Osteoblast (primary cell): Measurements from ENCODE around the gene FASLG. TPM values are rescaled to one million over a fixed set of nuclear protein-coding genes. Genes with fewer than 3 reads are reported as not detected.

Source experiments
- DNase-seq: peaks from one replicate; pipeline ENCODE4 v3.0.0; 2011; ENCODE audit warnings: low spot score, mixed read lengths; ENCODE audit not compliant: insufficient read length; ENCODE audit errors: missing footprints
- H2AFZ ChIP-seq: 2 replicates; pipeline ENCODE4 v1.6.0; 2011; ENCODE audit warnings: mild to moderate bottlenecking, low read length
- H3K27ac ChIP-seq: 2 replicates; pipeline ENCODE4 v1.5.1; 2011; ENCODE audit warnings: mild to moderate bottlenecking, low read depth, low read length, moderate library complexity
- H3K27me3 ChIP-seq: 2 replicates; pipeline ENCODE4 v1.6.0; 2012; ENCODE audit warnings: mild to moderate bottlenecking, control low read depth, inconsistent platforms, low read length, moderate library complexity; ENCODE audit not compliant: insufficient read depth
- H3K36me3 ChIP-seq: 2 replicates; pipeline ENCODE4 v1.5.1; 2011; ENCODE audit warnings: mild to moderate bottlenecking, low read length, control low read depth, moderate library complexity; ENCODE audit not compliant: insufficient read depth
- H3K4me1 ChIP-seq: 2 replicates; pipeline ENCODE4 v1.5.1; 2011; ENCODE audit warnings: mild to moderate bottlenecking, low read length, control low read depth, moderate library complexity; ENCODE audit not compliant: insufficient read depth
- H3K4me2 ChIP-seq: 2 replicates; pipeline ENCODE4 v1.6.0; 2011; ENCODE audit warnings: mild to moderate bottlenecking, low read length; ENCODE audit not compliant: insufficient read depth
- H3K4me3 ChIP-seq: fragments of 200-600 bp; sonication (generic); 3 replicates; pipeline ENCODE4 v1.5.1; 2012; ENCODE audit warnings: mild to moderate bottlenecking, low read length, inconsistent platforms; ENCODE audit not compliant: insufficient read depth
- H3K79me2 ChIP-seq: 2 replicates; pipeline ENCODE4 v1.6.0; 2012; ENCODE audit warnings: mild to moderate bottlenecking, low read length, control low read depth, inconsistent platforms; ENCODE audit not compliant: insufficient read depth
- H3K9me3 ChIP-seq: 2 replicates; pipeline ENCODE4 v1.5.1; 2011; ENCODE audit warnings: low read depth, low read length, control low read depth
- H4K20me1 ChIP-seq: 2 replicates; pipeline ENCODE4 v1.6.0; 2012; ENCODE audit warnings: mild to moderate bottlenecking, low read length, control low read depth; ENCODE audit not compliant: insufficient read depth
- total RNA-seq: library from RNA; depleted of rRNA; stranded (reverse); fragments of >200 nt; gene quantifications from 2 replicates; pipeline ENCODE4 v1.2.3, GENCODE V29; 2012
- TF ChIP-seq, protein P1 (sequence below): IDR thresholded peaks from 2 replicates; pipeline ENCODE4 v1.5.1; 2011; ENCODE audit warnings: mild to moderate bottlenecking, low read depth, low read length, moderate library complexity; ENCODE audit errors: extremely low read depth

The FASLG gene
- total RNA-seq, 1 donor = not detected

DNA sequence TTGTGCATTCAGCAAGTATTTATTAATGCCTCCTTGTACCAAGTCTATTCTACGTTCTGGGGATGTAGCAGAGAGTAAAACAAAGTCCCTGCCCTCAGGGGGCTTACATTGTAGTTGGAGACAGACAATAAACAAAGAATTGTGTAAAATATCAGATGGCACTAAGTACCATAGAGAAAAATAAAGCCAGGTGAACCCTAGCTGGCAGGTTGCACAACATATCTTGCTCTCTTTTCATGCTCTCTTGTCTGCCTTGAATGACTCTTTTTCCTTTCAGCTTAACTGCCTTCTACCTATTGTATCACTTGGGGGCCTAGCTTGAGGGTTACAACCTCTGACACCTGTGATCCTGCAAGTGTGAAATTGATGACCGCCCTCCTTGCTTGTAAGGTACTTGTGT is 20.7 kb upstream of the FASLG start:
- Histone ChIP-seq H3K4me3 (peak overlapping the region; percentile 22), H3K27ac (peak overlapping the region; percentile 92)

DNA sequence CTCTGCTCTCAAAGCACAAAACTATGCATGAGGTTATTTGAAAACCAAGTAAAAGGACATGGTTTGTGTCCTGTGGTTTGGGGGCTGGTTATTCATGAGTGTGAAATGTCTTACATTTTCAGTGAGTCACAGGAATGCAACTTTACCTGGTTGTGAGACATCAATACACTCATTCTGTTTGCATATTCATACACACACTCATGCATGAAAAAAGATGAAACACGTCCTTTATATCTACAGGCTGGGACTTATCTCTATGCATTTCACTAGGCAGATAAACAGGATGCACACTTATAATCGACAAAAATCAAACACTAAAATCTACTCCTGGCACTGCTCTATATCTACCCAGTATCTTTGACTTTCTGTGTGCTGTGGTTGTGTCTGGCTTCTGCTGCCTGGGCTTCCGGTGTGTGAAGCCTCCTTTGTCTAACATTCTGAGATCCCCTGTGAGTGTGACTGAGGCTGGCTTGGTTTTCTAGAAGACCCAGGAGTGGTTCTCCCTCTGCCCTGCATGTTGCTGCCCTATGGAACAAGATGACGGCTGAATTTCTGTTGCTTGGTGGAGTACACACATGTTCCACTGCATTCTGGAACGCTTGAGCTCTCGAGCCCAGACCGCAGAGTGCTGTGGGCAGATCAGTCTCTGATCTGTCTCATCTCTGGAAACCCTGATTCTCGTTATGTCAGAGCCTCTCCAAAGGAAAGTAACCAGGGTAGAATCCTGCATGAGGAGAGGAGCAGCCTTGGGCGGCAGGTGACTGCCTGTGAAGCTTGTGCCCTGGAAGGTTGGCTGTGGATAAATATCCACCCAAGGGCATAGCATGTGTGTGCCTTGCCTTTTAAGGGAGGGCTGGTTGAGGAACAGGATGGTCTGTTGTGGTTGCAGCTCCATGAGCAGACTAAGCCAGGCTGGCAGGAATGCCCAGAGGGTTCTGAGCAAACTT is 19.7 kb upstream of the FASLG start:
- peak; percentile 58 for DNase-seq
- H4K20me1 ChIP-seq = no peaks in the 10 kb centered on the region
- H3K9me3 ChIP-seq = peaks cover 8% of the 10 kb centered on the region
- peak overlapping the region; percentile 69 for H2AFZ ChIP-seq
- no peaks in the 10 kb centered on the region for H3K27me3 ChIP-seq
- no peaks in the 10 kb centered on the region for H3K36me3 ChIP-seq
- TF ChIP-seq, protein P1, sequence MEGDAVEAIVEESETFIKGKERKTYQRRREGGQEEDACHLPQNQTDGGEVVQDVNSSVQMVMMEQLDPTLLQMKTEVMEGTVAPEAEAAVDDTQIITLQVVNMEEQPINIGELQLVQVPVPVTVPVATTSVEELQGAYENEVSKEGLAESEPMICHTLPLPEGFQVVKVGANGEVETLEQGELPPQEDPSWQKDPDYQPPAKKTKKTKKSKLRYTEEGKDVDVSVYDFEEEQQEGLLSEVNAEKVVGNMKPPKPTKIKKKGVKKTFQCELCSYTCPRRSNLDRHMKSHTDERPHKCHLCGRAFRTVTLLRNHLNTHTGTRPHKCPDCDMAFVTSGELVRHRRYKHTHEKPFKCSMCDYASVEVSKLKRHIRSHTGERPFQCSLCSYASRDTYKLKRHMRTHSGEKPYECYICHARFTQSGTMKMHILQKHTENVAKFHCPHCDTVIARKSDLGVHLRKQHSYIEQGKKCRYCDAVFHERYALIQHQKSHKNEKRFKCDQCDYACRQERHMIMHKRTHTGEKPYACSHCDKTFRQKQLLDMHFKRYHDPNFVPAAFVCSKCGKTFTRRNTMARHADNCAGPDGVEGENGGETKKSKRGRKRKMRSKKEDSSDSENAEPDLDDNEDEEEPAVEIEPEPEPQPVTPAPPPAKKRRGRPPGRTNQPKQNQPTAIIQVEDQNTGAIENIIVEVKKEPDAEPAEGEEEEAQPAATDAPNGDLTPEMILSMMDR = no peak
- peak overlapping the region; percentile 26 for H3K4me3 ChIP-seq
- H3K4me1 ChIP-seq = peaks cover 40% of the 10 kb centered on the region
- H3K4me2 ChIP-seq = peak overlapping the region; percentile 59
- no peaks in the 10 kb centered on the region for H3K79me2 ChIP-seq
- peak overlapping the region; percentile 92 for H3K27ac ChIP-seq

More for the DNA sequence above, 20.7 kb upstream of the FASLG start:
- Histone ChIP-seq H3K4me2 (peak overlapping the region; percentile 59), H2AFZ (peak overlapping the region; percentile 79), H3K27me3 (no peaks in the 10 kb centered on the region), H3K79me2 (no peaks in the 10 kb centered on the region), H3K9me3 (peaks cover 8% of the 10 kb centered on the region), H3K36me3 (no peaks in the 10 kb centered on the region), H4K20me1 (no peaks in the 10 kb centered on the region), H3K4me1 (peaks cover 38% of the 10 kb centered on the region)
- TF ChIP-seq, protein P1 = no peak
- no peak for DNase-seq

DNA sequence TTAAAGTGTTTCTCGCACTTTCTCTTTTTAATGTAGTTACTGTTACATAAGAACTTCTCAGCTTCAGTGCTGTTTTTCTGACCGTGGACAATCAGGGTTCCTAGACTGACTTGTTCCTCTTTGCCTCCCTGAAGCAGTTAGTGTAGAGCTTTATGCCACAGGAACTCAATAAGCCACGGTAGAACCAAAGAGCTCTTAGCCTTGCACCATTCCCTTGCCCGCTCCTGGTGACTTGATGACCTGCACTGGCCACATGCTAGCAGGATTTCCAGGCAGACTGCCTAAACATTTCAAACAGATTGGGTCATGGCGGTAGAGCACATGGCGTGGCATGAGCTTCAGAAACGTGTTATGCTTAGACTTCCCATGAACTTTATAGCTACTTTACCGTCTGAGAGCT is 18.8 kb upstream of the FASLG start:
- no peak for DNase-seq
- Histone ChIP-seq H3K79me2 (no peaks in the 10 kb centered on the region), H3K27me3 (no peaks in the 10 kb centered on the region), H3K4me3 (no peak overlapping the region), H4K20me1 (no peaks in the 10 kb centered on the region), H3K9me3 (peaks cover 8% of the 10 kb centered on the region), H2AFZ (no peak overlapping the region), H3K27ac (peak overlapping the region; percentile 92), H3K4me1 (peaks cover 40% of the 10 kb centered on the region), H3K36me3 (no peaks in the 10 kb centered on the region), H3K4me2 (no peak overlapping the region)
- TF ChIP-seq, protein P1 = no peak

DNA sequence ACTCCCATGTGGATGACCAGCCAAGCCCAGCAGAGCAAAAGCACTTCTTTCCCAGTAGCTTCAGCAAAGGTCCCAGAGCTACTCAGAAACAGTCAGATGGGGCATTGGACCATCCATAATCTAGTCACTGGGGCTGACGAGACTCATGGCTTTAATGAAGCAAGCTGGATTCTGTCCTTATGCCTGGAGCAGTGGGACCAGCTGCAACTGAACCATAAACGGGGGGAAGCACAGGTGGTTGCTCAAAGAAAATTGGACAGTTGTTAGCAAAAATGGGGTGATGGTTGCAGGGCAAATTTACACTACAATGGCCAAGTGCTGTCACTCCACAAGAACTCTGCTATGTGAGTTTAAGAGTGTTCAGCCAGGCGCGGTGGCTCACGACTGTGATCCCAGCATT is 17.4 kb upstream of the FASLG start:
- TF ChIP-seq, protein P1 = no peak
- H2AFZ ChIP-seq = no peak overlapping the region
- no peak overlapping the region for H3K4me2 ChIP-seq
- H3K9me3 ChIP-seq = peaks cover 6% of the 10 kb centered on the region
- DNase-seq = no peak
- H3K27ac ChIP-seq = no peak overlapping the region
- H3K36me3 ChIP-seq = no peaks in the 10 kb centered on the region
- H4K20me1 ChIP-seq = no peaks in the 10 kb centered on the region
- no peak overlapping the region for H3K4me3 ChIP-seq
- no peaks in the 10 kb centered on the region for H3K79me2 ChIP-seq
- peaks cover 40% of the 10 kb centered on the region for H3K4me1 ChIP-seq
- no peaks in the 10 kb centered on the region for H3K27me3 ChIP-seq
